GM06990 (cell line): ENCODE data around the gene FOXN3.

Experiments
- DNase-seq: peaks from one replicate; pipeline ENCODE4 v3.0.0-alpha.2; 2011; ENCODE audit not compliant: insufficient read length; ENCODE audit errors: extremely low read depth
- H3K27me3 ChIP-seq: replicated peaks from 2 replicates; pipeline ENCODE4 v1.6.0; 2011; ENCODE audit warnings: low read length; ENCODE audit not compliant: control insufficient read depth, insufficient read depth
- H3K36me3 ChIP-seq: 2 replicates; pipeline ENCODE4 v1.5.1; 2011; ENCODE audit warnings: low read length; ENCODE audit not compliant: control insufficient read depth, insufficient read depth
- H3K4me3 ChIP-seq: replicated peaks from 2 replicates; pipeline ENCODE4 v1.5.1; 2011; ENCODE audit warnings: low read depth, mild to moderate bottlenecking, control low read depth, low read length
- CTCF ChIP-seq: IDR thresholded peaks from 2 replicates; pipeline ENCODE4 v1.5.1; 2011; ENCODE audit warnings: low read length, control low read depth, mild to moderate bottlenecking, inconsistent platforms; ENCODE audit not compliant: insufficient read depth, poor library complexity, severe bottlenecking

FOXN3 gene

GRCh38 chr14:89314274-89314673 lies 102.8 kb downstream of the FOXN3 start:
- no peak for DNase-seq
- H3K4me3 ChIP-seq = no peak overlapping the region
- no peak for TF ChIP-seq CTCF
- no peaks in the 10 kb centered on the region for H3K27me3 ChIP-seq
- H3K36me3 ChIP-seq = peaks cover 2% of the 10 kb centered on the region

GRCh38 chr14:89312932-89313331 lies 104.1 kb downstream of the FOXN3 start:
- DNase-seq = no peak
- Histone ChIP-seq H3K27me3 (no peaks in the 10 kb centered on the region), H3K36me3 (peaks cover 2% of the 10 kb centered on the region), H3K4me3 (no peak overlapping the region)
- no peak for TF ChIP-seq CTCF

GRCh38 chr14:89310211-89310610 lies 106.8 kb downstream of the FOXN3 start:
- no peak for TF ChIP-seq CTCF
- DNase-seq = no peak
- no peaks in the 10 kb centered on the region for H3K36me3 ChIP-seq
- no peaks in the 10 kb centered on the region for H3K27me3 ChIP-seq
- H3K4me3 ChIP-seq = no peak overlapping the region; the same call in 1 of the 2 replicates

GRCh38 chr14:89309670-89310177 lies 107.3 kb downstream of the FOXN3 start:
- DNase-seq = no peak
- no peak for TF ChIP-seq CTCF
- Histone ChIP-seq H3K27me3 (no peaks in the 10 kb centered on the region), H3K4me3 (peak overlapping the region; percentile 18), H3K36me3 (no peaks in the 10 kb centered on the region)

- H3K4me3 ChIP-seq = peak overlapping the region; percentile 0; the same call in 1 of the 2 replicates
- no peaks in the 10 kb centered on the region for H3K36me3 ChIP-seq
- peak; percentile 67 for DNase-seq
- H3K27me3 ChIP-seq = no peaks in the 10 kb centered on the region
- peak; percentile 41 for TF ChIP-seq CTCF
Measured at GRCh38 chr14:89308232-89308959, 108.6 kb downstream of the FOXN3 start.
